Osteocyte (in vitro differentiated cells): Measurements from ENCODE around the gene RPA1. TPM values are rescaled to one million over a fixed set of nuclear protein-coding genes. Genes with fewer than 3 reads are reported as not detected.

Experiments
- DNase-seq: peaks from one replicate; pipeline ENCODE4 v3.0.0; 2021; ENCODE audit warnings: mixed read lengths; ENCODE audit not compliant: unreplicated experiment; ENCODE audit errors: extremely low spot score
- H3K27ac Mint-ChIP-seq: one replicate; pipeline ENCODE4 v1.8.0; 2021; ENCODE audit warnings: mild to moderate bottlenecking, mixed read lengths; ENCODE audit not compliant: unreplicated experiment
- H3K27me3 Mint-ChIP-seq: one replicate; pipeline ENCODE4 v1.8.0; 2021; ENCODE audit warnings: mixed read lengths; ENCODE audit not compliant: unreplicated experiment
- H3K36me3 Mint-ChIP-seq: one replicate; pipeline ENCODE4 v1.8.0; 2021; ENCODE audit warnings: mixed read lengths; ENCODE audit not compliant: unreplicated experiment
- H3K4me1 Mint-ChIP-seq: one replicate; pipeline ENCODE4 v1.8.0; 2021; ENCODE audit warnings: mixed read lengths; ENCODE audit not compliant: unreplicated experiment
- H3K4me3 Mint-ChIP-seq: one replicate; pipeline ENCODE4 v1.8.0; 2021; ENCODE audit warnings: mild to moderate bottlenecking, moderate library complexity, mixed read lengths; ENCODE audit not compliant: unreplicated experiment
- H3K9me3 Mint-ChIP-seq: one replicate; pipeline ENCODE4 v1.8.0; 2021; ENCODE audit warnings: mixed read lengths; ENCODE audit not compliant: unreplicated experiment
- total RNA-seq: library from RNA; stranded (reverse); gene quantifications from 2 replicates; pipeline ENCODE4 v1.2.1, GENCODE V29; 2021
- TF ChIP-seq, protein P1 (sequence below): fragments of 200-600 bp; sonication (generic); IDR thresholded peaks from 2 replicates; pipeline ENCODE4 v1.5.0; 2021; ENCODE audit warnings: antibody characterized with exemption, mild to moderate bottlenecking, moderate library complexity

Gene RPA1
- total RNA-seq, 1 donor from 2014 or later, result 75.3 TPM

DNA sequence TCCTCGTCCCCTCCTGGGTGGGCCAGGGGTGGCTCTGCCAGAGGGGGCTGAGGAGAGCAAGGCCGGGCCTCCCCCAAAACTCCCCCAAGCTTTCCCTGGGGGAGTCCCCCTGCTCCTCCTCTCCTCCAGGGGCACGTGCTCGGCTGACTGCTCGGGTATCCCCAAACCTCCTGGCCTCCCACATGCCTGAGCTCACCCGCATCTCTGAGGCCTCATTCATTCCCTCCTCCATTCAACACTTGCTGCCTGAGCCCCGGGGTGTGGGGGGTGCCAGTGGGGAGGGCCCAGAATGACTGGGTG is 112.2 kb downstream of the RPA1 start:
- Mint-ChIP-seq H3K9me3 (no peaks in the 10 kb centered on the region), H3K27me3 (no peaks in the 10 kb centered on the region), H3K36me3 (no peaks in the 10 kb centered on the region), H3K4me1 (peaks cover 5% of the 10 kb centered on the region), H3K27ac (no peak overlapping the region), H3K4me3 (no peak overlapping the region)
- DNase-seq, result no peak
- TF ChIP-seq, protein P1, sequence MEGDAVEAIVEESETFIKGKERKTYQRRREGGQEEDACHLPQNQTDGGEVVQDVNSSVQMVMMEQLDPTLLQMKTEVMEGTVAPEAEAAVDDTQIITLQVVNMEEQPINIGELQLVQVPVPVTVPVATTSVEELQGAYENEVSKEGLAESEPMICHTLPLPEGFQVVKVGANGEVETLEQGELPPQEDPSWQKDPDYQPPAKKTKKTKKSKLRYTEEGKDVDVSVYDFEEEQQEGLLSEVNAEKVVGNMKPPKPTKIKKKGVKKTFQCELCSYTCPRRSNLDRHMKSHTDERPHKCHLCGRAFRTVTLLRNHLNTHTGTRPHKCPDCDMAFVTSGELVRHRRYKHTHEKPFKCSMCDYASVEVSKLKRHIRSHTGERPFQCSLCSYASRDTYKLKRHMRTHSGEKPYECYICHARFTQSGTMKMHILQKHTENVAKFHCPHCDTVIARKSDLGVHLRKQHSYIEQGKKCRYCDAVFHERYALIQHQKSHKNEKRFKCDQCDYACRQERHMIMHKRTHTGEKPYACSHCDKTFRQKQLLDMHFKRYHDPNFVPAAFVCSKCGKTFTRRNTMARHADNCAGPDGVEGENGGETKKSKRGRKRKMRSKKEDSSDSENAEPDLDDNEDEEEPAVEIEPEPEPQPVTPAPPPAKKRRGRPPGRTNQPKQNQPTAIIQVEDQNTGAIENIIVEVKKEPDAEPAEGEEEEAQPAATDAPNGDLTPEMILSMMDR, result no peak

- TF ChIP-seq, protein P1, result no peak
- Mint-ChIP-seq H3K4me3 (no peak overlapping the region), H3K9me3 (no peaks in the 10 kb centered on the region), H3K4me1 (peaks cover 5% of the 10 kb centered on the region), H3K27me3 (no peaks in the 10 kb centered on the region), H3K27ac (no peak overlapping the region), H3K36me3 (no peaks in the 10 kb centered on the region)
- DNase-seq, result no peak
Observed at GRCh38 chr17:1942666-1943435, 113.0 kb downstream of the RPA1 start.

GRCh38 chr17:1943436-1943831 is 113.6 kb downstream of the RPA1 start:
- Mint-ChIP-seq H3K4me1 (peaks cover 5% of the 10 kb centered on the region), H3K9me3 (no peaks in the 10 kb centered on the region), H3K36me3 (no peaks in the 10 kb centered on the region), H3K4me3 (no peak overlapping the region), H3K27ac (no peak overlapping the region), H3K27me3 (no peaks in the 10 kb centered on the region)
- TF ChIP-seq, protein P1, result no peak
- no peak for DNase-seq

DNA sequence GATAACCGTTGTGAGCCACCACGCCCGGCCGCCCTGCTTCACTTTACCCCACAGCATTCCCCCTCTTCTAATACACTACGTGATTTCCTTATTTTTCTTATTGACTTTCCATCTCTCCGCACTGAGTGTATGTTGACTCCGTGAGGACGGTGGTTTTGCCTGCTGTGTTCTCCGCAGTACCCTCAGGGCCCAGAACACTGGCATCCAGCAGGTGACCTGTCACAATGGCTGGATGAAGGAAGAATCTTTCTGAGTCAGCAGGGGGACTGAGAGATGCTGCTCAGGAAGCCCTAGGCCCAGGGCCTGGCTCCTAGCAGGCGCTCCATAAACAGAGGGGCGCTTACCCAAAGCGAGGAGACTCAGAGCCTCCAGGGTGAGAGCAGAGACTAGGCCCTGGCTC is 115.8 kb downstream of the RPA1 start:
- no peak overlapping the region for H3K4me3 Mint-ChIP-seq
- H3K27me3 Mint-ChIP-seq, result no peaks in the 10 kb centered on the region
- H3K4me1 Mint-ChIP-seq, result peaks cover 5% of the 10 kb centered on the region
- no peak for DNase-seq
- no peaks in the 10 kb centered on the region for H3K36me3 Mint-ChIP-seq
- no peak overlapping the region for H3K27ac Mint-ChIP-seq
- TF ChIP-seq, protein P1, result no peak
- H3K9me3 Mint-ChIP-seq, result no peaks in the 10 kb centered on the region

DNA sequence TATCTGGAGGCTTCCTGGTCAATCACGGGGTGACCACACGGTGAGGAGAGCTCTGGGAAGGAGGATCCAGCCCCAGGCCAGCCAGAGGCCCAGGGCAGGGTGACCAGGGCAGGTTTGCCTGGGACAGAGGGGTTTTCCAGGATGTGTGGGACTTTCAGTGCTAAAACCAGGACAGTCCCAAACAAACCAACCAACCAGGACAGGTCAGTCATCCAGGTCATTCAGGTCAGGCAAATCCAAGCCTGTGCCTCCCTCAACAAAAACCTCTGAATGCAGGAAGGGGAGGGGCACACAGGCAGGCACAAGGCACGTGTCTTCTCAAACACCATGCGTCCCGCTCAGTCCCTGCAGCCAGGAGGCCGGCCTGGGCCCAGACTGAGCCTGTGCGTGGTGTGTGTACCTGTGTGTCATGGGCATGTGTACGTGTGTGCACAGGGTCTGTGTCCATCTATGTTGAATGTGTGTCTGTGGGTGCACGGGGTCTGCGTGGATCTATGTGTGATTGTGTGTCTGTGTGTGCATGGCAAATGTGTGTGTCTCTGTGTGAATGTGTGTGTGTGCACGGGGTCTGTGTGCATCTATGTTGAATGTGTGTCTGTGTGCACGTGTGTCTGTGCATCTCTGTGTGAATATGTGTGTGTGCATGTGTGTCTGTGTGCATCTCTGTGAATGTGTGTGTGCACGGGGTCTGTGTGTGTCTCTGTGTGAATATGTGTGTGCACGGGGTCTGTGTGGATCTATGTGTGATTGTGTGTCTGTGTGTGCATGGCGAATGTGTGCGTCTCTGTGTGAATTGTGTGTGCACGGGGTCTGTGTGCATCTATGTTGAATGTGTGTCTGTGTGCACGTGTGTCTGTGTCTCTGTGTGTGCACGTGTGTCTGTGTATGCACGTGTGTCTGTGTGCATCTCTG is 116.5 kb downstream of the RPA1 start:
- H3K27me3 Mint-ChIP-seq, result no peaks in the 10 kb centered on the region
- TF ChIP-seq, protein P1, result no peak
- H3K4me3 Mint-ChIP-seq, result no peak overlapping the region
- H3K9me3 Mint-ChIP-seq, result no peaks in the 10 kb centered on the region
- H3K27ac Mint-ChIP-seq, result no peak overlapping the region
- DNase-seq, result no peak
- H3K36me3 Mint-ChIP-seq, result no peaks in the 10 kb centered on the region
- H3K4me1 Mint-ChIP-seq, result peaks cover 5% of the 10 kb centered on the region
